ENCODE measurements around the gene MICAL3. TPM values are rescaled to one million over a fixed set of nuclear protein-coding genes. Genes with fewer than 3 reads are reported as not detected.

MICAL3 gene
- total RNA-seq, 3 donors from 2014 or later (not counting 1 experiment from before 2014, with no cell fraction given), result 17.1 to 36.3 (median 34.3) TPM

DNA sequence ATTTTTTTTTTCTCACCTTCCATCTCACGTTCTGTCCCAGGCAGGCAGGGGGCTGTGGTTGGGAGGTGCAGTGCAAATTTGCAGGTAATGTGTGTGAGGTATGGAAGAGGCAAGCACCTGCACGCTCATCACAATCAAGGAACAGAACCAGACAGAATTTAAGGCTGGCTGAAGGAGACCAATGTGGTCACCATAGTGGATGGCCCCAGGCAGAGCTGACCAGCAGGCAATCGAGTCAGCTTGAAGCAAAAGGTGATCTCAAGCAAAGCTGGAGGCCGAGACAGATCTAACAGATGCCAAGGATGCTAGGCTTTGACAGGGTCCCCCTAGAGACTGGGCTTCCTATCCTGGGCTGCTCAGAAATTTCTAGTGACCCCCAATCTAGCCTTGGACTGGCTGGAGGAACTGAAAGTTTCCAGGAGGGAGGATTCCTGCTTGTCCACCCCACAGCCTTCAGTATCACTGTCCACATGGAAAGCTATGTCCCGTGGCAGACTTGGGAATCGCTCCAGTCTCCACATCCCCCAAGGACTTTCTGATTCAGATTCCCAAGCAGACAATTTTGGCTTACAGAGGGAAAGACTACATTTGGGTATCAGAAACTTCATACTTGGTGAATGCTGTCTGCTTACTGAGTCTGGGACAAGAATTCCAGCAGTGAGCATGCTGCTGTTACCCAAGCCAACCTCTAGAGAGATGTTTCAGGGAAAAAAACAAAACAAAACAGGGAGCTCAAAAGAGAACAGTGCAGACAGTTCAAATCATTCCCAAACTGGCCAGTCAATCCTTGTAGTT is 9.0 kb upstream of the MICAL3 start:
- Histone ChIP-seq H3K4me3 (ENCODE audit: low read length) (no peak overlapping the region), H3K4me1 (ENCODE audit: control insufficient read depth, insufficient read depth, low read length) (no peaks in the 10 kb centered on the region), H3K27me3 (ENCODE audit: control insufficient read depth, insufficient read depth, low read length) (no peaks in the 10 kb centered on the region), H3K9me3 (ENCODE audit: control insufficient read depth, insufficient read depth, low read length) (no peaks in the 10 kb centered on the region), H3K27ac (ENCODE audit: low read length) (no peak overlapping the region), H3K36me3 (ENCODE audit: control insufficient read depth, insufficient read depth, low read length) (no peaks in the 10 kb centered on the region)
- peaks cover 0 to 14% of the 10 kb centered on the region in 2 donors for H3K27me3 Mint-ChIP-seq (ENCODE audit: low read depth in 2 of 2)
- no peaks in the 10 kb centered on the region for H3K9me3 Mint-ChIP-seq
- TF ChIP-seq, protein P1, sequence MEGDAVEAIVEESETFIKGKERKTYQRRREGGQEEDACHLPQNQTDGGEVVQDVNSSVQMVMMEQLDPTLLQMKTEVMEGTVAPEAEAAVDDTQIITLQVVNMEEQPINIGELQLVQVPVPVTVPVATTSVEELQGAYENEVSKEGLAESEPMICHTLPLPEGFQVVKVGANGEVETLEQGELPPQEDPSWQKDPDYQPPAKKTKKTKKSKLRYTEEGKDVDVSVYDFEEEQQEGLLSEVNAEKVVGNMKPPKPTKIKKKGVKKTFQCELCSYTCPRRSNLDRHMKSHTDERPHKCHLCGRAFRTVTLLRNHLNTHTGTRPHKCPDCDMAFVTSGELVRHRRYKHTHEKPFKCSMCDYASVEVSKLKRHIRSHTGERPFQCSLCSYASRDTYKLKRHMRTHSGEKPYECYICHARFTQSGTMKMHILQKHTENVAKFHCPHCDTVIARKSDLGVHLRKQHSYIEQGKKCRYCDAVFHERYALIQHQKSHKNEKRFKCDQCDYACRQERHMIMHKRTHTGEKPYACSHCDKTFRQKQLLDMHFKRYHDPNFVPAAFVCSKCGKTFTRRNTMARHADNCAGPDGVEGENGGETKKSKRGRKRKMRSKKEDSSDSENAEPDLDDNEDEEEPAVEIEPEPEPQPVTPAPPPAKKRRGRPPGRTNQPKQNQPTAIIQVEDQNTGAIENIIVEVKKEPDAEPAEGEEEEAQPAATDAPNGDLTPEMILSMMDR (IDR thresholded peaks at IDR 0.05), result no peak
- WGBS (ENCODE audit: insufficient coverage), result 91% methylated on average over 5 of the region's 6 CpGs
- DNase-seq (no peak), ATAC-seq (no peak)
- intact Hi-C loops (cut with micrococcal nuclease), result no loop called here
- no peaks in the 10 kb centered on the region for H3K4me1 Mint-ChIP-seq
- H3K36me3 Mint-ChIP-seq, result no peaks in the 10 kb centered on the region
- H3K27ac Mint-ChIP-seq, result no peak overlapping the region
- H3K4me3 Mint-ChIP-seq, result no peak overlapping the region

DNA sequence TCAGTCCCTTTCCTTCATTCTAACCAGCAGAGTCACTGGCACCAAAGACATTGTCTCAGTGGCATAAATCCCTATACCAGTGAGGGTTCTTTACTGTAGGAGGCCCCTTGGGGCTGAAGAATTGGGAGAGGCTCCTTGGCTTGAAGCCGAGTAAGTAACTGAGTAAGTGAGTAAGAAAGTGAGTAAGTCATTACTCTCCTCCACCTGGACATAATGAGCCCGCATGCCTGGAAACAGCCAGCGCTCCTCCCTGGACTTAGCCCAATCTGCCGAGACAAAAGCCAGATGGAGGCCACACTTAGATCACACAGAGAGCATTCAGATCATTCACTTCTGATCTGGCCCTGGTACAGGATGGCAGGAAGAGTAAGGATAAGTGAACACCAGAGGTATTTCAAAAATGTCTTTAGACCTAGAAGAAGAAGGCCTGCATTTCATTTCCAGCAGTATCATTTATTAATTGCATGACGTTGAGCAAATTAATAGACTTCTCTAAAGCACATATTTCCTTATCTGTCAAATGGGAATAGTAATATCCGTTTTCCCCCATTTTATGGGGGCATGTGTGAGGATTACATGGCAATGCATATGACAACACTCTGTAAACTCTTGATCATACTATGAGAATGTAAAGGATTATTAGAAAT is 8.2 kb upstream of the MICAL3 start:
- H3K4me1 Mint-ChIP-seq, result no peaks in the 10 kb centered on the region
- H3K36me3 Mint-ChIP-seq, result no peaks in the 10 kb centered on the region
- DNase-seq, result no peak
- TF ChIP-seq, protein P1 (IDR thresholded peaks at IDR 0.05), result no peak
- H3K27me3 ChIP-seq (ENCODE audit: control insufficient read depth, insufficient read depth, low read length), result no peaks in the 10 kb centered on the region
- H3K27ac ChIP-seq (ENCODE audit: low read length), result no peak overlapping the region
- no peak overlapping the region for H3K4me3 ChIP-seq (ENCODE audit: low read length)
- no peaks in the 10 kb centered on the region for H3K36me3 ChIP-seq (ENCODE audit: control insufficient read depth, insufficient read depth, low read length)
- WGBS (ENCODE audit: insufficient coverage), result 95% methylated on average over 3 of the region's 6 CpGs
- H3K9me3 Mint-ChIP-seq, result no peaks in the 10 kb centered on the region
- intact Hi-C loops (cut with micrococcal nuclease), result no loop called here
- no peak for ATAC-seq
- no peak overlapping the region for H3K4me3 Mint-ChIP-seq
- H3K9me3 ChIP-seq (ENCODE audit: control insufficient read depth, insufficient read depth, low read length), result no peaks in the 10 kb centered on the region
- H3K27ac Mint-ChIP-seq, result no peak overlapping the region
- no peaks in the 10 kb centered on the region for H3K4me1 ChIP-seq (ENCODE audit: control insufficient read depth, insufficient read depth, low read length)
- H3K27me3 Mint-ChIP-seq (ENCODE audit: low read depth in 2 of 2), result peaks cover 0 to 17% of the 10 kb centered on the region in 2 donors

DNA sequence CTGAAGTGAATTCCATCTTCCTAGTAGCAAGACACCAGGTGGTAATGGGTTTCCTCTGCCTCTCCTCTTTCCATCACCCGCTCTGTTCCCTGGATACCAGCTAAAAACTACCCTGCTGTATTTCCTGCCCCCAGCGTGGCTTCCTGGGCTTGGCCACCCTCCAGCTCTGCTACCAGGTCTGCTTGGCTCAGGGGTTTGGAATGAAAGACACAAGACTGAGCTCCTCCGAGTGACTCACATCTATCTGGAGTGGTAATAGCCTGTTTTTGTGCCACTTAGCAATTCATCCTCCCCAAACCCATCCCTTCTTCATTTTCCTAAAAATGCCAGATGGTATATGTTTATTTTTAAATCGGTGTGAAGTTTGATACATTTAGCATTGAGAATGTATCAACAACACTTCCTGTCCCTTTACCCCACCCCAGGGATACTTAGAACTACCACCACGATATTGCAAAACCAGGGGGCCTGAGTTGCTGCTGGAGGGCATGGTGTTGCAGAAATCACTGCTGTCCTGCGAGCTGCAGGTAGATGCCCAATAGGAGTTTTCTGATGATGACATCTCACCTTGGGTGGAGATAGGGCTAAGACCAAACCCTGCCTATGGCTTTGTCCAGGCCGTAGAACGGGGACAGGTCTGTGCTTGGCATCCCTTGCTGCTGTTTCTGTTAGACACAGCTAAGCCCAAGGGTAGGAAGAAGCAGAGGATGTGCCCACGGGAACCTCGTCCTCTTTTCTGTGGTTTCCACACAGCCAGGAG is 7.5 kb upstream of the MICAL3 start:
- H3K36me3 Mint-ChIP-seq, result no peaks in the 10 kb centered on the region
- H3K9me3 ChIP-seq (ENCODE audit: control insufficient read depth, insufficient read depth, low read length), result no peaks in the 10 kb centered on the region
- H3K4me3 ChIP-seq (ENCODE audit: low read length), result no peak overlapping the region
- H3K36me3 ChIP-seq (ENCODE audit: control insufficient read depth, insufficient read depth, low read length), result no peaks in the 10 kb centered on the region
- H3K4me1 ChIP-seq (ENCODE audit: control insufficient read depth, insufficient read depth, low read length), result no peaks in the 10 kb centered on the region
- TF ChIP-seq, protein P1 (IDR thresholded peaks at IDR 0.05), result no peak
- H3K27ac Mint-ChIP-seq, result no peak overlapping the region
- H3K4me1 Mint-ChIP-seq, result no peaks in the 10 kb centered on the region
- DNase-seq (no peak), ATAC-seq (no peak)
- no peaks in the 10 kb centered on the region for H3K9me3 Mint-ChIP-seq
- WGBS (ENCODE audit: insufficient coverage), result 80% methylated on average over 9 of the region's 10 CpGs
- H3K27me3 Mint-ChIP-seq (ENCODE audit: low read depth in 2 of 2), result peaks cover 6 to 21% of the 10 kb centered on the region in 2 donors
- H3K27ac ChIP-seq (ENCODE audit: low read length), result no peak overlapping the region
- intact Hi-C loops (cut with micrococcal nuclease), result no loop called here
- H3K4me3 Mint-ChIP-seq, result no peak overlapping the region
- H3K27me3 ChIP-seq (ENCODE audit: control insufficient read depth, insufficient read depth, low read length), result peaks cover 2% of the 10 kb centered on the region

All from natural killer cell (primary cell).